Gastrocnemius medialis (tissue), 4 donors: Measurements from ENCODE around the gene TMEM87B.

Experiments
- POLR2A ChIP-seq, 2 donors: fragments of 450-650 bp; IDR thresholded peaks; one replicate each; pipeline ENCODE4 v1.6.1; 2017; ENCODE audit warnings: antibody characterized with exemption in 2 of 2, mild to moderate bottlenecking in 2 of 2, moderate library complexity in 2 of 2
- TF ChIP-seq, protein P1 (sequence below), 5 experiments: fragments of 450-650 bp in 3 of 5; fragments of 200-600 bp in 2 of 5; sonication (generic) in 2 of 5; IDR thresholded peaks in 4 of 5; conservative IDR thresholded peaks in 1 of 5; 1 replicate in 4 of 5; 2 replicates in 1 of 5; pipeline ENCODE4 v1.5.1; 2016 to 2019; ENCODE audit warnings: antibody characterized with exemption in 5 of 5, mild to moderate bottlenecking in 3 of 5, moderate library complexity in 3 of 5

DNA sequence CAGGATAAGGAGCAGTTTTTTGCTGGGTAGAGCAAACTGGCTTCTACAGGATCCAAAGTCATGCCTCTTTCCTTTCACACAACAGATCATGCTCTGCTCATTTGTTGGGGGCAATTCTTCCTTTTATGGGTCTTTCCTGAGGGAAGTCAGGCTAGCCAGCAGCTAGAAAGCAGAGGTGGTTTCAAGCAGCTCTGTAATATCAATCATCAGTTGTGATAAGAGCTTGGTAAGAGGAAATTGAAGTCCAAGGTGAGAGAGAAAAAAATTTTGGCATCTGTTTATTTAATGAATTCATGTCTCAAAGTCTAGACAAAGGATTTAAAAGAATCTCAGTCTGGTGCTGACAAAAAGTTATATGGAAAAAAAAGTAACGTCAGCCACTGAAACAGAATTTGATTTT lies 6.2 kb downstream of the TMEM87B start:
- TF ChIP-seq, protein P1, sequence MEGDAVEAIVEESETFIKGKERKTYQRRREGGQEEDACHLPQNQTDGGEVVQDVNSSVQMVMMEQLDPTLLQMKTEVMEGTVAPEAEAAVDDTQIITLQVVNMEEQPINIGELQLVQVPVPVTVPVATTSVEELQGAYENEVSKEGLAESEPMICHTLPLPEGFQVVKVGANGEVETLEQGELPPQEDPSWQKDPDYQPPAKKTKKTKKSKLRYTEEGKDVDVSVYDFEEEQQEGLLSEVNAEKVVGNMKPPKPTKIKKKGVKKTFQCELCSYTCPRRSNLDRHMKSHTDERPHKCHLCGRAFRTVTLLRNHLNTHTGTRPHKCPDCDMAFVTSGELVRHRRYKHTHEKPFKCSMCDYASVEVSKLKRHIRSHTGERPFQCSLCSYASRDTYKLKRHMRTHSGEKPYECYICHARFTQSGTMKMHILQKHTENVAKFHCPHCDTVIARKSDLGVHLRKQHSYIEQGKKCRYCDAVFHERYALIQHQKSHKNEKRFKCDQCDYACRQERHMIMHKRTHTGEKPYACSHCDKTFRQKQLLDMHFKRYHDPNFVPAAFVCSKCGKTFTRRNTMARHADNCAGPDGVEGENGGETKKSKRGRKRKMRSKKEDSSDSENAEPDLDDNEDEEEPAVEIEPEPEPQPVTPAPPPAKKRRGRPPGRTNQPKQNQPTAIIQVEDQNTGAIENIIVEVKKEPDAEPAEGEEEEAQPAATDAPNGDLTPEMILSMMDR (IDR thresholded peaks at IDR 0.05 in 4 of 5, conservative IDR thresholded peaks at IDR 0.05 in 1 of 5), result no peak
- no peak for TF ChIP-seq POLR2A (IDR thresholded peaks at IDR 0.05)
